SK-N-SH treated with all-trans-retinoic acid at 6 μM for 48 hours (cell line): ENCODE results near the gene PPL.

ENCODE experiments used
- ATAC-seq: fragments of 200-7000 bp; cut with Tn5 transposase; 3 replicates; pipeline ENCODE4 v1.9.1; 2020; ENCODE audit warnings: mild to moderate bottlenecking, moderate library complexity
- BACH2 ChIP-seq: fragments of 250-450 bp; sonication (Bioruptor Pico); IDR thresholded peaks from 2 replicates; pipeline ENCODE4 v1.9.0; 2021; ENCODE audit warnings: mild to moderate bottlenecking, borderline replicate concordance
- CREB5 ChIP-seq: fragments of 250-450 bp; sonication (Bioruptor Pico); IDR thresholded peaks from 2 replicates; pipeline ENCODE4 v1.5.1; 2020; ENCODE audit warnings: low read depth, mild to moderate bottlenecking, moderate library complexity
- CSRNP3 ChIP-seq: fragments of 250-450 bp; sonication (Bioruptor Pico); IDR thresholded peaks from 2 replicates; pipeline ENCODE4 v1.5.1; 2021; ENCODE audit warnings: mild to moderate bottlenecking, moderate library complexity
- ESRRG ChIP-seq: fragments of 250-450 bp; sonication (Bioruptor Pico); IDR thresholded peaks from 2 replicates; pipeline ENCODE4 v1.6.1; 2021; ENCODE audit warnings: mild to moderate bottlenecking
- GLIS3 ChIP-seq: fragments of 250-450 bp; sonication (Bioruptor Pico); IDR thresholded peaks from 2 replicates; pipeline ENCODE4 v1.5.0; 2020; ENCODE audit warnings: mild to moderate bottlenecking, moderate library complexity
- OSR1 ChIP-seq: fragments of 250-450 bp; sonication (Bioruptor Pico); IDR thresholded peaks from 2 replicates; pipeline ENCODE4 v1.8.0; 2022; ENCODE audit warnings: moderate library complexity, mild to moderate bottlenecking, inconsistent platforms
- PATZ1 ChIP-seq: fragments of 250-450 bp; sonication (Bioruptor Pico); IDR thresholded peaks from 2 replicates; pipeline ENCODE4 v1.8.0; 2020; ENCODE audit warnings: mild to moderate bottlenecking, moderate library complexity, borderline replicate concordance
- POU6F1 ChIP-seq: fragments of 250-450 bp; sonication (Bioruptor Pico); IDR thresholded peaks from 2 replicates; pipeline ENCODE4 v1.8.0; 2021; ENCODE audit warnings: low read depth, mild to moderate bottlenecking, moderate library complexity, borderline replicate concordance
- RARB ChIP-seq: fragments of 250-450 bp; sonication (Bioruptor Pico); IDR thresholded peaks from 2 replicates; pipeline ENCODE4 v1.8.0; 2021; ENCODE audit warnings: mild to moderate bottlenecking, moderate library complexity
- SNAI2 ChIP-seq: fragments of 250-450 bp; sonication (Bioruptor Pico); IDR thresholded peaks from 2 replicates; pipeline ENCODE4 v1.5.0; 2020; ENCODE audit warnings: mild to moderate bottlenecking, moderate library complexity
- TCF4 ChIP-seq: fragments of 250-450 bp; sonication (Bioruptor Pico); IDR thresholded peaks from 2 replicates; pipeline ENCODE4 v1.8.0; 2021; ENCODE audit warnings: mild to moderate bottlenecking, moderate library complexity, borderline replicate concordance
- TOX ChIP-seq: fragments of 250-450 bp; sonication (Bioruptor Pico); IDR thresholded peaks from 2 replicates; pipeline ENCODE4 v1.8.0; 2021; ENCODE audit warnings: mild to moderate bottlenecking, moderate library complexity, borderline replicate concordance
- ZC3H10 ChIP-seq: fragments of 250-450 bp; sonication (Bioruptor Pico); IDR thresholded peaks from 2 replicates; pipeline ENCODE4 v1.5.1; 2021; ENCODE audit warnings: mild to moderate bottlenecking, moderate library complexity
- ZNF565 ChIP-seq: fragments of 450-650 bp; formaldehyde crosslinking; conservative IDR thresholded peaks from 2 replicates; pipeline ENCODE4 v1.5.0; 2020; ENCODE audit warnings: low read depth, mild to moderate bottlenecking, moderate library complexity
- ZNF70 ChIP-seq: fragments of 450-650 bp; formaldehyde crosslinking; IDR thresholded peaks from 2 replicates; pipeline ENCODE4 v1.5.0; 2020; ENCODE audit warnings: mild to moderate bottlenecking, moderate library complexity
- ZNF8 ChIP-seq: fragments of 450-650 bp; formaldehyde crosslinking; IDR thresholded peaks from 2 replicates; pipeline ENCODE4 v1.5.0; 2020; ENCODE audit warnings: mild to moderate bottlenecking, moderate library complexity

PPL gene

GRCh38 chr16:4908854-4909401 is 28.0 kb downstream of the PPL start:
- ATAC-seq = no peak

GRCh38 chr16:4904942-4905615 is 31.9 kb downstream of the PPL start:
- TF ChIP-seq ZNF565 = no peak
- TF ChIP-seq POU6F1 (CRISPR knock-in tag) = no peak
- no peak for TF ChIP-seq CREB5
- no peak for TF ChIP-seq ZC3H10 (CRISPR knock-in tag)
- TF ChIP-seq TOX = no peak
- TF ChIP-seq CSRNP3 (CRISPR knock-in tag) = no peak
- no peak for TF ChIP-seq SNAI2
- TF ChIP-seq ZNF8 (CRISPR knock-in tag) = no peak
- no peak for TF ChIP-seq BACH2 (CRISPR knock-in tag)
- no peak for ATAC-seq

More at GRCh38 chr16:4908854-4909401, 28.0 kb downstream of the PPL start:
- TF ChIP-seq OSR1 = no peak
- TF ChIP-seq CREB5 = no peak
- no peak for TF ChIP-seq POU6F1 (CRISPR knock-in tag)
- TF ChIP-seq ZNF565 = no peak
- TF ChIP-seq TOX = no peak
- TF ChIP-seq ZNF8 (CRISPR knock-in tag) = no peak
- no peak for TF ChIP-seq BACH2 (CRISPR knock-in tag)
- TF ChIP-seq PATZ1 (CRISPR knock-in tag) = no peak
- no peak for TF ChIP-seq TCF4 (CRISPR knock-in tag)
- TF ChIP-seq GLIS3 (CRISPR knock-in tag) = no peak
- no peak for TF ChIP-seq RARB (CRISPR knock-in tag)

GRCh38 chr16:4904108-4904941 is 32.6 kb downstream of the PPL start:
- no peak for ATAC-seq
- TF ChIP-seq ESRRG (CRISPR knock-in tag) (no peak), ZNF70 (CRISPR knock-in tag) (no peak)

GRCh38 chr16:4902038-4902437 is 34.9 kb downstream of the PPL start:
- no peak for ATAC-seq
- TF ChIP-seq ZNF70 (CRISPR knock-in tag) (no peak), SNAI2 (no peak), PATZ1 (CRISPR knock-in tag) (no peak)
